Measurements from ENCODE around the gene KIF2A. TPM values are rescaled to one million over a fixed set of nuclear protein-coding genes. Genes with fewer than 3 reads are reported as not detected.
"Not testable (repeated sequence)": the region's sequence is repeated elsewhere in the genome, so short reads cannot be mapped to it uniquely, and the experiment has no call there.

Gene KIF2A
- total and polyA plus RNA-seq, 7 donors, result 1.4 to 10.6 (median 8.4) TPM

DNA sequence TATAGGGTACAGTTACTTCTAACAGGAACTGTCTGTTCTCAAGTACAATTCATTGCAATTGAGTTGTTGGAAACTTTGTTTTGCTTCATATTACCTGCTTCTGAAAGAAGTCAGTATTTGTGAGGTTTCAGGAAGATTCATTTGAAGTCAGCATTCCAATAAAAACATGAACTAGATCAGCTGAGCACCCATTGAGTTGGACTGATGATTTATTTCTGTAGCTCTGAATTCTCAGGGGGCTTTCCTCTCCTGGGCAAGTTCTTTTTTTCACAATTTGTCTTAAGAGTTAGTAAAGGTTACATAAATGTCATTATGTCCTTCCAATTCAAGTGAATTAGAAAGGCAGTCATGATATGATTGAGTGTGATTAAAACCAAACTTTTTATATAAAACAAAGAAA is 16.2 kb upstream of the KIF2A start:
- no peak overlapping the region for H3K4me3 ChIP-seq
- no peak for ATAC-seq
- intact Hi-C loops (cut with DNase I), result no loop called here
- DNase-seq, result no peak
- no peaks in the 10 kb centered on the region for H3K36me3 ChIP-seq (ENCODE audit: insufficient read depth in 1 of 2, low read depth in 1 of 2)
- no peaks in the 10 kb centered on the region for H3K9me3 ChIP-seq
- TF ChIP-seq, protein P1, sequence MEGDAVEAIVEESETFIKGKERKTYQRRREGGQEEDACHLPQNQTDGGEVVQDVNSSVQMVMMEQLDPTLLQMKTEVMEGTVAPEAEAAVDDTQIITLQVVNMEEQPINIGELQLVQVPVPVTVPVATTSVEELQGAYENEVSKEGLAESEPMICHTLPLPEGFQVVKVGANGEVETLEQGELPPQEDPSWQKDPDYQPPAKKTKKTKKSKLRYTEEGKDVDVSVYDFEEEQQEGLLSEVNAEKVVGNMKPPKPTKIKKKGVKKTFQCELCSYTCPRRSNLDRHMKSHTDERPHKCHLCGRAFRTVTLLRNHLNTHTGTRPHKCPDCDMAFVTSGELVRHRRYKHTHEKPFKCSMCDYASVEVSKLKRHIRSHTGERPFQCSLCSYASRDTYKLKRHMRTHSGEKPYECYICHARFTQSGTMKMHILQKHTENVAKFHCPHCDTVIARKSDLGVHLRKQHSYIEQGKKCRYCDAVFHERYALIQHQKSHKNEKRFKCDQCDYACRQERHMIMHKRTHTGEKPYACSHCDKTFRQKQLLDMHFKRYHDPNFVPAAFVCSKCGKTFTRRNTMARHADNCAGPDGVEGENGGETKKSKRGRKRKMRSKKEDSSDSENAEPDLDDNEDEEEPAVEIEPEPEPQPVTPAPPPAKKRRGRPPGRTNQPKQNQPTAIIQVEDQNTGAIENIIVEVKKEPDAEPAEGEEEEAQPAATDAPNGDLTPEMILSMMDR (IDR thresholded peaks at IDR 0.05), result no peak
- no peaks in the 10 kb centered on the region for H3K4me1 ChIP-seq
- no peak overlapping the region for H3K27ac ChIP-seq
- H3K27me3 ChIP-seq (ENCODE audit: insufficient read depth in 3 of 3, low read length in 2 of 3), result peaks cover 0 to 2% (median 0%) of the 10 kb centered on the region in 3 donors

DNA sequence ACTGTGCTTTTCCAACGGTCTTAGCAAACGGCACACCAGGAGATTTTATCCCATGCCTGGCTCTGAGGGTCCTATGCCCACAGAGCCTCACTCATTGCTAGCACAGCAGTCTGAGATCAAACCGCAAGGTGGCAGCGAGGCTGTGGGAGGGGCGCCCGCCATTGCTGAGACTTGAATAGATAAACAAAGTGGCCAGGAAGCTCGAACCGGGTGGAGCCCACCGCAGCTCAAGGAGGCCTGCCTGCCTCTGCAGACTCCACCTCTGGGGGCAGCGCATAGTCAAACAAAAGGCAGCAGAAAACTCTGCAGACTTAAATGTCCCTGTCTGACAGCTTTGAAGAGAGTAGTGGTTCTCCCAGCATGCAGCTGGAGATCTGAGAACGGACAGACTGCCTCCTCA is 14.2 kb upstream of the KIF2A start:
- H3K4me1 ChIP-seq; H3K9me3 ChIP-seq; H3K4me3 ChIP-seq; H3K36me3 ChIP-seq (ENCODE audit: insufficient read depth in 1 of 2, low read depth in 1 of 2); ATAC-seq; H3K27ac ChIP-seq; H3K27me3 ChIP-seq (ENCODE audit: insufficient read depth in 3 of 3, low read length in 2 of 3); DNase-seq; intact Hi-C loops (cut with DNase I): not testable (repeated sequence)
- WGBS, 3 donors, result 77 to 89% (median 80%) methylated on average over 10 to 11 of the region's 11 CpGs

DNA sequence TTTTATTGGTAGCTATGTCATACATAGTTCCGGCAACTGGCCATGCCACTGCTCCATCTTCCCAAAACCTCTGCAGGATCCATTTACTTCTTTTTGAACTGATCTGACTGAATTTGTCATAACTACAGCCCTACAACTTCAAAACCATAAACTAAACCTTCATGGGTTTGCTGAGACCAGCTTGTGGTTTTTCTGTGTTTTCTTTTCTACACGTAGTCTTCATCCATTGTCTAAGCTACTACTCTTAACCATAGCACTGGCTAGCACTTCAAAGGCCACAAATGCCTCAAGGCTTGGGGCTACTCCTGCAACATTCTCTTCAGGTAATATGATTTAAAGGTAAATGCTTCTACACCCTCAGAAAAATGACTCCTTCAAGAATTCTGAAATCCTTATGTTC is 9.0 kb upstream of the KIF2A start:
- no peak overlapping the region for H3K4me3 ChIP-seq
- DNase-seq, result no peak
- TF ChIP-seq, protein P1 (IDR thresholded peaks at IDR 0.05), result no peak
- ATAC-seq, result no peak
- no peaks in the 10 kb centered on the region for H3K27me3 ChIP-seq (ENCODE audit: insufficient read depth in 3 of 3, low read length in 2 of 3)
- no peaks in the 10 kb centered on the region for H3K4me1 ChIP-seq
- no peak overlapping the region for H3K27ac ChIP-seq
- intact Hi-C loops (cut with DNase I), result no loop called here
- H3K9me3 ChIP-seq, result no peaks in the 10 kb centered on the region
- H3K36me3 ChIP-seq (ENCODE audit: insufficient read depth in 1 of 2, low read depth in 1 of 2), result no peaks in the 10 kb centered on the region
- WGBS, 3 donors, result 81 to 90% (median 84%) methylated on average over 2 of the region's 2 CpGs

DNA sequence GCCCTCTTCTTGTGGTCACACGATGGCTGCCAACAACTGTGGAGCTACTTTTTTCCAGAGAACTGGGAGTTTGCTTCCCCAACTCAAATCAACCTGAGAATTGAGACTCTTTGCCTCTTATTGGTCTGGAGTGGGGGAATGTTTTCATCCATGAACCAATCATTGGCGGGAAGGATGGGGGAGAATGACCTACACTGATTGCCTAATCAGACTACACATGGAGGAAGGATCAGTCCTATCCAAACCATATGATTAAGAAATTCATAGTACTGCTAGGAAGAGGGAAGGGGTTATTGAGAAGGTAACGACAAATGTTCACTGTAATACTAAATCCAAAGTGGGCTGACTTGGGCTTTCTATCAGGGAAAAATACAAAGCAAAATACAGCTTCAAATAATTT is 7.9 kb upstream of the KIF2A start:
- Histone ChIP-seq H3K4me1 (no peaks in the 10 kb centered on the region), H3K27ac (no peak overlapping the region), H3K27me3 (ENCODE audit: insufficient read depth in 3 of 3, low read length in 2 of 3) (no peaks in the 10 kb centered on the region), H3K4me3 (no peak overlapping the region), H3K36me3 (ENCODE audit: insufficient read depth in 1 of 2, low read depth in 1 of 2) (no peaks in the 10 kb centered on the region), H3K9me3 (no peaks in the 10 kb centered on the region)
- 77 to 82% (median 80%) methylated on average over 3 of the region's 3 CpGs for WGBS, 3 donors
- intact Hi-C loops (cut with DNase I), result no loop called here
- ATAC-seq, result no peak
- DNase-seq, result no peak
- TF ChIP-seq, protein P1 (IDR thresholded peaks at IDR 0.05), result no peak

DNA sequence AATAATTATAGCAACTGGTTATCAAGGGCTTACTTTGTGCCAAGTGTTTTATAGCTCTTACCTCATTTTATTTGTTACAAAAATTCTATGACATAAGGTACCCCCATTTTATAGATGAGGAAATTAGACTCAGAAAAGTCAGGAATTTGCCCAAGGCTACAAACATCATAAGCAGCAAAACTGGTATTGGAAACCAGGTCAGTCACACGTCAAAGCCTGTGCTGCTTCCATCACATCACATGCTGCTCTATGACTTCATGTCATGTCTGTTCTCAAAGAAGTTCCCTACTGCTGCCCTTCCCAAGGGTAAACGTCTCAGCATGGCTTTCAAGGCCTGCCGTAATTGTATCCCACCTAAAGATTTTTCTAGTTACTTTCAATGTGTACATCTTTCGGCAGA is 6.9 kb upstream of the KIF2A start:
- WGBS, 3 donors, result 68 to 84% (median 80%) methylated on average over 4 of the region's 4 CpGs
- intact Hi-C loops (cut with DNase I), result no loop called here
- ATAC-seq (no peak), DNase-seq (no peak)
- Histone ChIP-seq H3K27ac (no peak overlapping the region), H3K4me3 (no peak overlapping the region), H3K4me1 (no peaks in the 10 kb centered on the region), H3K36me3 (ENCODE audit: insufficient read depth in 1 of 2, low read depth in 1 of 2) (no peaks in the 10 kb centered on the region), H3K9me3 (no peaks in the 10 kb centered on the region), H3K27me3 (ENCODE audit: insufficient read depth in 3 of 3, low read length in 2 of 3) (no peaks in the 10 kb centered on the region)
- TF ChIP-seq, protein P1 (IDR thresholded peaks at IDR 0.05), result no peak
